Neuronal stem cell (in vitro differentiated cells): Measurements from ENCODE around the gene PIGO.

ENCODE experiments used
- DNase-seq: peaks from one replicate; pipeline ENCODE4 v3.0.0-alpha.2; 2013; ENCODE audit warnings: low spot score
- H2AFZ ChIP-seq: one replicate; pipeline ENCODE4 v1.6.1; 2013; ENCODE audit warnings: mild to moderate bottlenecking, low read length, inconsistent platforms
- H2AK5ac ChIP-seq: 2 replicates; pipeline ENCODE4 v1.6.1; 2013; ENCODE audit warnings: low read depth, mild to moderate bottlenecking, inconsistent platforms, low read length, moderate library complexity, mixed read lengths
- H2BK120ac ChIP-seq: 2 replicates; pipeline ENCODE4 v1.6.1; 2013; ENCODE audit warnings: low read depth, mild to moderate bottlenecking, inconsistent platforms, low read length, moderate library complexity, mixed read lengths
- H2BK12ac ChIP-seq: one replicate; pipeline ENCODE4 v1.6.1; 2013; ENCODE audit warnings: low read length, inconsistent platforms
- H2BK15ac ChIP-seq: 2 replicates; pipeline ENCODE4 v1.6.1; 2013; ENCODE audit warnings: mild to moderate bottlenecking, low read length, inconsistent platforms, mixed read lengths
- H2BK5ac ChIP-seq: one replicate; pipeline ENCODE4 v1.6.1; 2013; ENCODE audit warnings: inconsistent platforms, mild to moderate bottlenecking, low read length, moderate library complexity
- H3K14ac ChIP-seq: one replicate; pipeline ENCODE4 v1.6.1; 2013; ENCODE audit warnings: low read length, inconsistent platforms
- H3K18ac ChIP-seq: 2 replicates; pipeline ENCODE4 v1.6.1; 2013; ENCODE audit warnings: low read length, inconsistent platforms
- H3K23ac ChIP-seq: 2 replicates; pipeline ENCODE4 v1.6.1; 2013; ENCODE audit warnings: low read depth, mild to moderate bottlenecking, mixed read lengths, low read length, inconsistent platforms; ENCODE audit not compliant: poor library complexity
- H3K27ac ChIP-seq: replicated peaks from 3 replicates; pipeline ENCODE4 v1.5.1; 2013; ENCODE audit warnings: low read length, inconsistent platforms
- H3K27me3 ChIP-seq, 3 experiments: 2 replicates each; pipeline ENCODE4 v1.6.1; 2013; ENCODE audit warnings: low read length in 3 of 3, mild to moderate bottlenecking in 2 of 3, inconsistent platforms in 1 of 3, low read depth in 1 of 3, mixed read lengths in 1 of 3, moderate library complexity in 1 of 3; ENCODE audit not compliant: control insufficient read depth in 3 of 3, insufficient read depth in 3 of 3
- H3K36me3 ChIP-seq, 2 donors: replicated peaks in 1 of 2; 2 replicates each; pipeline ENCODE4 v1.6.1; 2013; ENCODE audit warnings: low read length in 2 of 2; ENCODE audit not compliant: control insufficient read depth in 2 of 2, insufficient read depth in 2 of 2
- H3K4ac ChIP-seq: 2 replicates; pipeline ENCODE4 v1.6.1; 2013; ENCODE audit warnings: inconsistent platforms, mild to moderate bottlenecking, low read length, moderate library complexity
- H3K4me1 ChIP-seq, 2 donors: 1 replicate in 1 of 2; 2 replicates in 1 of 2; pipeline ENCODE4 v1.6.1; 2013; ENCODE audit warnings: low read length in 2 of 2, low read depth in 1 of 2; ENCODE audit not compliant: control insufficient read depth in 2 of 2, insufficient read depth in 1 of 2
- H3K4me2 ChIP-seq: one replicate; pipeline ENCODE4 v1.6.1; 2013; ENCODE audit warnings: mild to moderate bottlenecking, low read length, inconsistent platforms; ENCODE audit not compliant: insufficient read depth, poor library complexity, severe bottlenecking
- H3K4me3 ChIP-seq, 2 donors: 2 replicates each; pipeline ENCODE4 v1.5.1; 2013; ENCODE audit warnings: low read length in 2 of 2, mild to moderate bottlenecking in 2 of 2, inconsistent platforms in 1 of 2, moderate library complexity in 1 of 2
- H3K79me1 ChIP-seq: one replicate; pipeline ENCODE4 v1.6.1; 2013; ENCODE audit warnings: low read depth, mild to moderate bottlenecking, inconsistent platforms, low read length, moderate library complexity
- H3K9ac ChIP-seq: one replicate; pipeline ENCODE4 v1.6.1; 2013; ENCODE audit warnings: mild to moderate bottlenecking, low read depth, low read length, inconsistent platforms; ENCODE audit not compliant: poor library complexity
- H3K9me3 ChIP-seq, 2 donors: replicated peaks in 1 of 2; 2 replicates each; pipeline versions ENCODE3 to v1.6.1; 2013; ENCODE audit warnings: low read length in 2 of 2, mild to moderate bottlenecking in 2 of 2, inconsistent platforms in 1 of 2, low read depth in 1 of 2, mixed read lengths in 1 of 2, moderate library complexity in 1 of 2; ENCODE audit not compliant: control insufficient read depth in 2 of 2, insufficient read depth in 1 of 2
- H4K8ac ChIP-seq: one replicate; pipeline ENCODE4 v1.6.1; 2013; ENCODE audit warnings: low read depth, mild to moderate bottlenecking, inconsistent platforms, low read length, moderate library complexity
- H4K91ac ChIP-seq: one replicate; pipeline ENCODE4 v1.6.1; 2013; ENCODE audit warnings: low read length, low read depth, mild to moderate bottlenecking, inconsistent platforms; ENCODE audit not compliant: poor library complexity
- WGBS, 2 donors: extraction: QIAGEN DNeasy Blood & Tissue Kit; methylation state at CpG; one replicate each; pipeline ENCODE4 v1.1.7; 2013; ENCODE audit warnings: missing lambda C conversion rate in 2 of 2, mixed read lengths in 1 of 2; ENCODE audit not compliant: insufficient read length in 2 of 2, insufficient replicate concordance in 1 of 2; ENCODE audit errors: extremely low coverage in 2 of 2; 5-methylcytosine and 5-hydroxymethylcytosine counted together

Gene PIGO

GRCh38 chr9:35054185-35054835 is 42.1 kb downstream of the PIGO start:
- Histone ChIP-seq H3K9ac (no peak overlapping the region), H3K23ac (no peak overlapping the region), H2BK12ac (no peak overlapping the region), H3K27me3 (no peaks in the 10 kb centered on the region), H3K79me1 (no peaks in the 10 kb centered on the region), H3K36me3 (peaks cover 40 to 98% of the 10 kb centered on the region in 2 donors), H2BK120ac (no peak overlapping the region), H3K4me1 (no peaks in the 10 kb centered on the region), H3K4me3 (no peak overlapping the region), H4K91ac (no peak overlapping the region), H3K4ac (no peak overlapping the region), H2BK15ac (no peak overlapping the region), H4K8ac (no peak overlapping the region), H2AK5ac (no peak overlapping the region), H3K4me2 (no peak overlapping the region), H3K14ac (no peak overlapping the region), H3K9me3 (peaks cover 0 to 3% of the 10 kb centered on the region in 2 donors), H3K18ac (no peak overlapping the region), H2AFZ (no peak overlapping the region), H3K27ac (no peak overlapping the region), H2BK5ac (no peak overlapping the region)
- no CpG with 5 or more reads among the region's 5 CpGs for WGBS, 2 donors
- no peak for DNase-seq

- H2AK5ac ChIP-seq: no peak overlapping the region
- no peak overlapping the region for H2BK5ac ChIP-seq
- no peaks in the 10 kb centered on the region for H3K79me1 ChIP-seq
- H4K8ac ChIP-seq: no peak overlapping the region
- H3K9ac ChIP-seq: no peak overlapping the region
- no peak overlapping the region for H3K4me3 ChIP-seq
- H3K9me3 ChIP-seq: peaks cover 0 to 2% of the 10 kb centered on the region in 2 donors
- no peak overlapping the region for H3K18ac ChIP-seq
- no peak overlapping the region for H3K4me2 ChIP-seq
- no peak overlapping the region for H3K4ac ChIP-seq
- no peak overlapping the region for H3K27ac ChIP-seq
- H3K4me1 ChIP-seq: no peaks in the 10 kb centered on the region
- H3K27me3 ChIP-seq: no peaks in the 10 kb centered on the region
- H3K36me3 ChIP-seq: peaks cover 15 to 84% of the 10 kb centered on the region in 2 donors
- DNase-seq: peak; percentile 41
- no peak overlapping the region for H3K14ac ChIP-seq
- H3K23ac ChIP-seq: no peak overlapping the region
- H2BK12ac ChIP-seq: no peak overlapping the region
- no peak overlapping the region for H2BK120ac ChIP-seq
- H2BK15ac ChIP-seq: no peak overlapping the region
- WGBS, 2 donors: no CpG with 5 or more reads among the region's 7 CpGs
- H2AFZ ChIP-seq: no peak overlapping the region
- H4K91ac ChIP-seq: no peak overlapping the region
These were observed 45.1 kb downstream of the PIGO start for GRCh38 chr9:35051069-35051967.

- Histone ChIP-seq H2AK5ac (no peak overlapping the region), H3K27me3 (no peaks in the 10 kb centered on the region), H3K23ac (no peak overlapping the region), H4K91ac (no peak overlapping the region), H3K4ac (no peak overlapping the region), H3K27ac (no peak overlapping the region), H4K8ac (no peak overlapping the region), H2BK15ac (no peak overlapping the region), H3K9ac (no peak overlapping the region), H2BK5ac (no peak overlapping the region), H3K18ac (no peak overlapping the region), H3K4me1 (peaks cover 0 to 5% of the 10 kb centered on the region in 2 donors), H3K9me3 (no peaks in the 10 kb centered on the region), H2AFZ (no peak overlapping the region), H3K4me3 (no peak overlapping the region), H2BK120ac (no peak overlapping the region), H3K36me3 (peaks cover 7 to 68% of the 10 kb centered on the region in 2 donors), H3K14ac (no peak overlapping the region), H3K79me1 (no peaks in the 10 kb centered on the region), H2BK12ac (no peak overlapping the region), H3K4me2 (no peak overlapping the region)
- DNase-seq: no peak
- 100% methylated on average over 2 of the region's 6 CpGs for WGBS, 2 donors
These were observed 47.9 kb downstream of the PIGO start for GRCh38 chr9:35048511-35048910.

- Histone ChIP-seq H2BK12ac (no peak overlapping the region), H3K4me2 (no peak overlapping the region), H3K79me1 (no peaks in the 10 kb centered on the region), H2AFZ (no peak overlapping the region), H2BK15ac (no peak overlapping the region), H3K18ac (no peak overlapping the region), H2BK120ac (no peak overlapping the region), H2BK5ac (no peak overlapping the region), H3K14ac (no peak overlapping the region), H3K9ac (no peak overlapping the region), H3K36me3 (peaks cover 1 to 43% of the 10 kb centered on the region in 2 donors), H3K27ac (no peak overlapping the region), H3K23ac (no peak overlapping the region), H4K91ac (no peak overlapping the region), H3K4me3 (no peak overlapping the region), H4K8ac (no peak overlapping the region), H3K9me3 (no peaks in the 10 kb centered on the region), H3K4ac (no peak overlapping the region), H2AK5ac (no peak overlapping the region), H3K4me1 (peaks cover 0 to 5% of the 10 kb centered on the region in 2 donors), H3K27me3 (no peaks in the 10 kb centered on the region)
- DNase-seq: no peak
- WGBS, 2 donors: no CpG with 5 or more reads among the region's 3 CpGs
These were observed 52.3 kb downstream of the PIGO start for GRCh38 chr9:35044071-35044470.
